HG03064 (cell line): Measurements from ENCODE around the gene CCDC194.

ENCODE experiments used
- ATAC-seq: cut with Tn5 transposase; IDR thresholded peaks from one replicate; pipeline ENCODE4 v1.9.1; 2021; ENCODE audit warnings: low read depth; ENCODE audit not compliant: unreplicated experiment

The CCDC194 gene, protein sequence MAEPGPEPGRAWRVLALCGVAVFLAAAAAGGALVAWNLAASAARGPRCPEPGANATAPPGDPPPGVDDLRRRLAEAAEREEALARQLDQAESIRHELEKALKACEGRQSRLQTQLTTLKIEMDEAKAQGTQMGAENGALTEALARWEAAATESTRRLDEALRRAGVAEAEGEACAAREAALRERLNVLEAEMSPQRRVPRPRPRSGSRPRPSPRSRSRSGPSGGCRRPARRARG

DNA sequence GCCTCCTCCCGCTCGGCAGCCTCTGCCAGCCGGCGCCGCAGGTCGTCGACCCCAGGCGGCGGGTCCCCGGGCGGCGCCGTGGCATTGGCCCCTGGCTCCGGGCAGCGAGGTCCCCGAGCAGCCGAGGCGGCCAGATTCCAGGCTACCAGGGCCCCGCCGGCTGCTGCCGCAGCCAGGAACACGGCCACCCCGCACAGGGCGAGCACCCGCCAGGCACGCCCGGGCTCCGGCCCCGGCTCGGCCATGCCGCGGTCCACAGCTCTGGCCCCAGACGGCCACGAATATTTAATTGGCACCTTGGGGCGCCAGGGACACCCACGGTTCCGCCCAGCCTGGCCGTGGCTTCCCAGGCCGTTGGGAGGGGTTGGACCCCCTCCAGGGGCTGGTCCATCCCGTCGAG, at the start of gene CCDC194:
CCDC194 (minus strand) TSS at position 283 of the 400 bp plus-strand sequence; CDS start at position 245, 38 bp downstream.
- ATAC-seq, result no peak

GRCh38 chr19:17441241-17442021, 47.4 kb upstream of the CCDC194 start:
- no peak for ATAC-seq

DNA sequence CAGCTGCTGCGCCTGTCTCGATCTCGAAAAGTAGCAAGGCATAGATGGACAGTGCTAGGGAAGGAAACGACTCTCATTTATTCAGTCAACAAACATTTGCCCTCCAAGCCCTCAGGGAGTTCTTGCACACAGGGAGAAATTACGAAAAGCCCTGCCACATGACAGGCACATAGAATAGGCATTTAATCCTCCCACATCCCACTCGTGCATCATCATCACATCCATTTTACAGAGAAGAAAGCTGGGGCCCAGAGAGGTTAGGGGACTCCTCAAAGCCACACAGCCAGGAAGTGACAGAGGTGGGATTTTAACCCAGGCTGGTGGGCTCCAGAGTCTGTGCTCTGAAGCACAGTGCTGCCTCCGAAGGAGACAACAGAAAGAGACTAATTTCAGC, 42.9 kb upstream of the CCDC194 start:
- ATAC-seq, result no peak

GRCh38 chr19:17436094-17436873, 42.3 kb upstream of the CCDC194 start:
- no peak for ATAC-seq

GRCh38 chr19:17435218-17435617, 41.2 kb upstream of the CCDC194 start:
- ATAC-seq, result no peak

GRCh38 chr19:17431417-17431816, 37.4 kb upstream of the CCDC194 start:
- ATAC-seq, result no peak

DNA sequence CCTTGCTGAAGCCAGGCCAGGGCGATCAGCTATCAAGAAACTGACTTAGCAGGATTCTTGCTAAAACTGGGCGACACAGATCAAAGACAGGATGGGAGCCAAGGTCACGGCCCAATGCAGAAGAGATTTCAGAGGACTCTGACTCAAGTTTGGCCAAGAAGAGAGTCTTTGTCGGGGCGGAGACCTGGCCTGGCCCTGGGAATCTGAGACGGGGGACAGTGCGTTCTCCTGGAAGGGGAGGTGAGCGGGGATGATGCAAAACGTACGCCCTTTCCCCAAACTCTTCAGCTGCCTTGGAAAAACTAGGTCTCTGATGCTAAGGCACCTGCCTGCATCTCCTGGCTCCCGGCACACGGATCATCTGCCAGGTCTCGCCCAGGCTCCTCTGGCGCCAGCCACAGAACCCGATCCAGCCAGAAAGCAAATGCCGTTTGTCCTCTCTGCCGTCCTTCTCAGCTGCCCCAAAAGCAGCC, 35.7 kb upstream of the CCDC194 start:
- ATAC-seq, result no peak

DNA sequence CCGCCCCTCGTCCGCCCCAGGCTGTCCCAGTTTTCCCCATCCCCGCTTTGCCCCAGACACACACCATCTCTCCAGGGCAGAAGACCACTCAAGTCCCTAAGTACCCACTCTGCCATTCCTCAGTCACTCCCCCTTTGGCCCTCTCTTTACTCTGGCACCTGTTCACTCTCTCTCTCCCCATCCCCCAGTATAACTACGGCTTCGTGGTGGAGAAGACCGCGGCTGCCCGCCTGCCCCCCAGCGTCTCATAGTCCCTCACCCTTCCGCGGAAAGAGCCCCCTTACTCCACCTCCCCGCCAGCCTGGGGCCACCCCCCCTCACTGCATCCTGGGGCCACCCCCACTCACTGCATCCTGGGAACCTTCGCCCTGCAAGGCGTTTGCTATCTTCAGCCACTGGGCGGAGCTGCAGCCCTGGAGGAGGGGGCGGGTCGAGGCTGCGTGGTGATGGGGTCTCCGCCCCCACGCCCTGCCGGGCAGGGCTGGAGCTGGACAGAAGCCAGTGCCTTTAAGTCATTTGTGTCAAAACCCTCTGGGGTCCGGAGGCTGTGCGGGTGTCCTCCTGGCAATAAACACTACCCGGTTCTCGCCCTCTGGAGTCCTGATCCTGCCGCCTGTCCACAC, 30.9 kb upstream of the CCDC194 start:
- ATAC-seq, result no peak

DNA sequence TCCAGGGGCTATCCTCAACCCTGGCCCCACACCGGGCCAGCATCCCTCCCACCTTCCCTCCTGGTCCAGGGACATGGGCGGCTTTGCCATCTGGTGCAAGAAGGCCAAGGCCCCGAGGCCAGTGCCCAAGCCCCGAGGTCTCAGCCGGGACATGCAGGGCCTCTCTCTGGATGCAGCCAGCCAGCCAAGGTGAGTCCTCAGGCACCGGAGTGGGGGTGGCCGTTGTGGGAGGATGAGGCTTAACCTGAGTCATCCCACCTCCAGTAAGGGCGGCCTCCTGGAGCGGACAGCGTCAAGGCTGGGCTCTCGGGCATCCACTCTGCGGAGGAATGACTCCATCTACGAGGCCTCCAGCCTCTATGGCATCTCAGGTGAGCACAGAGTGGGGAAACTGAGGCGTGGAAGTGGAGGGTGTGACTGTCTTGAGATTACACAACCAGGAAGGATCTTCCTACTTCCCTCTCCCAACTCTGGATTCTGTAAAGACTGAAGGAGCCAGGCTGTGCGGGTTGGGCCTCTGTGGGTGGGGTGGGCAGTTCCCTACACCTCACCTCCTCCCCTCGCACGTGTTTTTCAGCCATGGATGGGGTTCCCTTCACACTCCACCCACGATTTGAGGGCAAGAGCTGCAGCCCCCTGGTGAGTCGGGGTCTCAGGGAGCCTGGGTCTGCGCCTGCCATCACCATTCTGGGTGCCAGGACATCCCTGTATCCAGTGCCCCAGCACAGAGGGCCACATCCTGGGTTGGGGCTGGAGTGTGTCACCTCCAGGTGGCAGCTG, 29.6 kb upstream of the CCDC194 start:
- no peak for ATAC-seq

- no peak for ATAC-seq
Observed at GRCh38 chr19:17421942-17422341, 27.9 kb upstream of the CCDC194 start.

GRCh38 chr19:17420475-17420924, 26.5 kb upstream of the CCDC194 start:
- peak; percentile 14 for ATAC-seq

GRCh38 chr19:17419621-17420474, 25.9 kb upstream of the CCDC194 start, which contains the start of gene MVB12A:
Gene MVB12A (plus strand): TSS chr19:17420047. CDS start chr19:17420136, 89 bp downstream.
- ATAC-seq, result peak; percentile 83

- ATAC-seq, result no peak
Observed at GRCh38 chr19:17419154-17419620, 25.2 kb upstream of the CCDC194 start.

GRCh38 chr19:17418710-17419109, 24.7 kb upstream of the CCDC194 start:
- no peak for ATAC-seq

GRCh38 chr19:17415121-17415520, 21.1 kb upstream of the CCDC194 start:
- no peak for ATAC-seq

- no peak for ATAC-seq
Observed at GRCh38 chr19:17414097-17414496, 20.1 kb upstream of the CCDC194 start.

- ATAC-seq, result no peak
Observed at GRCh38 chr19:17411801-17412200, 17.8 kb upstream of the CCDC194 start.

- no peak for ATAC-seq
Observed at GRCh38 chr19:17409990-17410389, 16.0 kb upstream of the CCDC194 start.

DNA sequence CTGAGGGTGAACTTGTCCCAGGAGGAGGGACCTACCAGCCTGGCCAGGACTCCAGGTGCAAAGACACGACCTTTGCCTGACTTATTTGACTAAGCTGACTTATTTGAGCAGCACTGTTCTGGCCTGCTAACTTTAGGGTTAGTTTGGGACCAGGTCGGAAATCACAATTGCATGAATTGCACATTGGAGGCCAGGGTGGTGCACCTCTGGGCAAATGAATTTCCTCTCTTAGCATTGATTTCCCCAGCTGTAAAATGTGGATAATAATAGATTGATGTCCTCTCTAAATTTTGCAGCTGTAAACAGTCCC, 12.8 kb upstream of the CCDC194 start:
- no peak for ATAC-seq
